ENCODE measurements around the gene KCNJ9. TPM values are rescaled to one million over a fixed set of nuclear protein-coding genes. Genes with fewer than 3 reads are reported as not detected.

KCNJ9 gene
- total RNA-seq, 1 experiment from 2014 or later = not detected

- no peaks in the 10 kb centered on the region for H3K9me3 ChIP-seq
- Mint-ChIP-seq H3K36me3 (ENCODE audit: insufficient read depth, unreplicated experiment) (no peaks in the 10 kb centered on the region), H3K27me3 (ENCODE audit: insufficient read depth, unreplicated experiment) (no peaks in the 10 kb centered on the region), H3K4me3 (ENCODE audit: unreplicated experiment) (no peak overlapping the region), H3K27ac (ENCODE audit: unreplicated experiment) (no peak overlapping the region), H3K9me3 (ENCODE audit: unreplicated experiment) (no peaks in the 10 kb centered on the region), H3K4me1 (ENCODE audit: low read depth, unreplicated experiment) (peaks cover 13% of the 10 kb centered on the region)
- ChIA-PET POLR2A (no interaction called here), CTCF (no interaction called here)
- no peaks in the 10 kb centered on the region; the same call in 1 of the 2 replicates for H3K4me1 ChIP-seq
- no peaks in the 10 kb centered on the region for H3K36me3 ChIP-seq (ENCODE audit: control insufficient read depth, insufficient read depth, low read length)
- no peaks in the 10 kb centered on the region; the same call in 1 of the 2 replicates for H3K27me3 ChIP-seq (replicated peaks; ENCODE audit: control insufficient read depth, insufficient read depth, low read length)
- no TSS peak for BruUV-seq (replicated peaks)
- TF ChIP-seq, protein P1, sequence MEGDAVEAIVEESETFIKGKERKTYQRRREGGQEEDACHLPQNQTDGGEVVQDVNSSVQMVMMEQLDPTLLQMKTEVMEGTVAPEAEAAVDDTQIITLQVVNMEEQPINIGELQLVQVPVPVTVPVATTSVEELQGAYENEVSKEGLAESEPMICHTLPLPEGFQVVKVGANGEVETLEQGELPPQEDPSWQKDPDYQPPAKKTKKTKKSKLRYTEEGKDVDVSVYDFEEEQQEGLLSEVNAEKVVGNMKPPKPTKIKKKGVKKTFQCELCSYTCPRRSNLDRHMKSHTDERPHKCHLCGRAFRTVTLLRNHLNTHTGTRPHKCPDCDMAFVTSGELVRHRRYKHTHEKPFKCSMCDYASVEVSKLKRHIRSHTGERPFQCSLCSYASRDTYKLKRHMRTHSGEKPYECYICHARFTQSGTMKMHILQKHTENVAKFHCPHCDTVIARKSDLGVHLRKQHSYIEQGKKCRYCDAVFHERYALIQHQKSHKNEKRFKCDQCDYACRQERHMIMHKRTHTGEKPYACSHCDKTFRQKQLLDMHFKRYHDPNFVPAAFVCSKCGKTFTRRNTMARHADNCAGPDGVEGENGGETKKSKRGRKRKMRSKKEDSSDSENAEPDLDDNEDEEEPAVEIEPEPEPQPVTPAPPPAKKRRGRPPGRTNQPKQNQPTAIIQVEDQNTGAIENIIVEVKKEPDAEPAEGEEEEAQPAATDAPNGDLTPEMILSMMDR (IDR thresholded peaks at IDR 0.05; ENCODE audit: insufficient read depth in 1 of 2, low read depth in 1 of 2, low read length in 1 of 2, severe bottlenecking in 1 of 2, unreplicated experiment in 1 of 2) = no peak
- intact Hi-C loops (cut with micrococcal nuclease; ENCODE audit: unreplicated experiment) = no loop called here
- DNase-seq = no peak
- no peak overlapping the region for H3K4me3 ChIP-seq (ENCODE audit: low read depth, low read length)
Measured at GRCh38 chr1:160134791-160135572, 53.6 kb downstream of the KCNJ9 start.

GRCh38 chr1:160136121-160136925 lies 55.0 kb downstream of the KCNJ9 start:
- no peak overlapping the region for H3K4me3 Mint-ChIP-seq (ENCODE audit: unreplicated experiment)
- intact Hi-C loops (cut with micrococcal nuclease; ENCODE audit: unreplicated experiment) = no loop called here
- no peaks in the 10 kb centered on the region for H3K36me3 Mint-ChIP-seq (ENCODE audit: insufficient read depth, unreplicated experiment)
- H3K4me1 Mint-ChIP-seq (ENCODE audit: low read depth, unreplicated experiment) = peaks cover 7% of the 10 kb centered on the region
- BruUV-seq (replicated peaks) = no TSS peak
- no peak for DNase-seq
- Histone ChIP-seq H3K4me1 (no peaks in the 10 kb centered on the region), H3K27me3 (replicated peaks; ENCODE audit: control insufficient read depth, insufficient read depth, low read length) (no peaks in the 10 kb centered on the region; the same call in 1 of the 2 replicates), H3K4me3 (ENCODE audit: low read depth, low read length) (no peak overlapping the region), H3K36me3 (ENCODE audit: control insufficient read depth, insufficient read depth, low read length) (no peaks in the 10 kb centered on the region), H3K9me3 (no peaks in the 10 kb centered on the region)
- no peaks in the 10 kb centered on the region for H3K9me3 Mint-ChIP-seq (ENCODE audit: unreplicated experiment)
- ChIA-PET POLR2A (no interaction called here), CTCF (no interaction called here)
- TF ChIP-seq, protein P1 (IDR thresholded peaks at IDR 0.05; ENCODE audit: insufficient read depth in 1 of 2, low read depth in 1 of 2, low read length in 1 of 2, severe bottlenecking in 1 of 2, unreplicated experiment in 1 of 2) = no peak
- peaks cover 4% of the 10 kb centered on the region for H3K27me3 Mint-ChIP-seq (ENCODE audit: insufficient read depth, unreplicated experiment)
- H3K27ac Mint-ChIP-seq (ENCODE audit: unreplicated experiment) = no peak overlapping the region

- Histone ChIP-seq H3K27me3 (replicated peaks; ENCODE audit: control insufficient read depth, insufficient read depth, low read length) (no peaks in the 10 kb centered on the region; the same call in 1 of the 2 replicates), H3K9me3 (no peaks in the 10 kb centered on the region), H3K4me3 (ENCODE audit: low read depth, low read length) (no peak overlapping the region), H3K36me3 (ENCODE audit: control insufficient read depth, insufficient read depth, low read length) (no peaks in the 10 kb centered on the region), H3K4me1 (no peaks in the 10 kb centered on the region)
- BruUV-seq (replicated peaks) = no TSS peak
- TF ChIP-seq, protein P1 (IDR thresholded peaks at IDR 0.05; ENCODE audit: insufficient read depth in 1 of 2, low read depth in 1 of 2, low read length in 1 of 2, severe bottlenecking in 1 of 2, unreplicated experiment in 1 of 2) = no peak
- intact Hi-C loops (cut with micrococcal nuclease; ENCODE audit: unreplicated experiment) = no loop called here
- Mint-ChIP-seq H3K4me3 (ENCODE audit: unreplicated experiment) (no peak overlapping the region), H3K36me3 (ENCODE audit: insufficient read depth, unreplicated experiment) (no peaks in the 10 kb centered on the region), H3K27me3 (ENCODE audit: insufficient read depth, unreplicated experiment) (peaks cover 7% of the 10 kb centered on the region), H3K9me3 (ENCODE audit: unreplicated experiment) (no peaks in the 10 kb centered on the region), H3K4me1 (ENCODE audit: low read depth, unreplicated experiment) (peaks cover 5% of the 10 kb centered on the region), H3K27ac (ENCODE audit: unreplicated experiment) (no peak overlapping the region)
- ChIA-PET POLR2A (no interaction called here), CTCF (no interaction called here)
- no peak for DNase-seq
Measured at GRCh38 chr1:160136926-160137200, 55.5 kb downstream of the KCNJ9 start.
